HT-29 (cell line): ENCODE measurements around the gene SPACA9. TPM values are rescaled to one million over a fixed set of nuclear protein-coding genes. Genes with fewer than 3 reads are reported as not detected.

ENCODE experiments used
- DNase-seq: peaks from one replicate; pipeline ENCODE4 v3.0.0-alpha.2; 2015; ENCODE audit warnings: low spot score
- total RNA-seq: library from RNA; depleted of rRNA; stranded (reverse); fragments of >200 nt; shearing (Covaris generic); gene quantifications from 2 replicates; pipeline ENCODE4 v1.2.3, GENCODE V29; 2014; rRNA removed

The SPACA9 gene
- 1.3 and 1.4 TPM in 2 replicates for total RNA-seq

- peak; percentile 56 for DNase-seq
Observed at GRCh38 chr9:132878695-132879456, at the start of gene SPACA9. SPACA9 (plus strand) TSS chr9:132878898; CDS start chr9:132883948, 5,050 bp downstream.

GRCh38 chr9:132832171-132832881, 46.4 kb upstream of the SPACA9 start:
- no peak for DNase-seq

DNA sequence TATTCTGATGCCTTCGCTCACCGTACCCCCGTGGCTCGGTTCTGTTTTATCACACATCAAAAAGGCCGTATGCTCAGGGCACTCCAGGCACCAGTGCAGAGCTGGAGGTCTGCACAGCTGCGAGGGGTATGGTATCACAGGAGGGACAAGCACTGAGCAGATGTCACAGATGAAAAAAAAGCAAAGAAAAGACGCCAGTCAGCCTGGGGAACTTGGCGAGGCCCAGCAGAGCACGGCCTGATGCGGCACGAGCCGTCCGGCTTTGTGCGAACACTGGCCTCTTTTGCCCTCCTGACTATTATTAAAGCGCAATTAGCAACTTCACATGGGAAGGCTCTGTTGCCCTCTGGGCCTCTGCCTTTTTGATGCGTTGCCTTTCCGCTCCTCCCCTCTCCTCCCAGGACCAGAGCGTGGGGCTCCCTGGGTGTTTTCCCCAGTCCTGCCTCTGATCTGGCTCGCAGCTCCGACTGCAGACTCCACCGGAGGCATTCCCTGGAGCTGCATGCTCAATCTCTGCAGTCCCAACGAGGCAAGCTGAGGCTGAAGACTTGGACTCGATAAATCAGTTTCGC, 45.1 kb upstream of the SPACA9 start:
- no peak for DNase-seq

DNA sequence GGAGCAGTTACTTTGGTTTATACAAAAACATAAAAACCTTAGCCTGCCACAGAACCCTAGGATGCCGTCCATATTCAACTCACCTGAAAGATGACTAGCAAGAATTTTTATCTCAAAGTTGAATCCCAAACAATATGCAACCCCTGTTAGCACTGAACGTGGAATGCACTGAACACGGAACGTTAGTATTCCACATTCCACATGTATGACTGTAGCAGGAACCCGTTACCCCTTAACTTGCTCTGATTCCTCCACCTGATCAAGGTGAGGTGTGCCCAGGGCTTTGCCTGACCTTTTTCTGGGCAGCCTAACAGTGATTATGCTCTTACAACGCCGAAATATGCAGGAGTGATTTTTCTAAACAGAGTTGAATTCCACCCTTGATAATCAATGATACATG, 44.4 kb upstream of the SPACA9 start:
- no peak for DNase-seq

- no peak for DNase-seq
Observed at GRCh38 chr9:132837501-132838286, 41.0 kb upstream of the SPACA9 start.

- DNase-seq, result no peak
Observed at GRCh38 chr9:132838291-132838690, 40.4 kb upstream of the SPACA9 start.

GRCh38 chr9:132840980-132841379, 37.7 kb upstream of the SPACA9 start:
- no peak for DNase-seq

DNA sequence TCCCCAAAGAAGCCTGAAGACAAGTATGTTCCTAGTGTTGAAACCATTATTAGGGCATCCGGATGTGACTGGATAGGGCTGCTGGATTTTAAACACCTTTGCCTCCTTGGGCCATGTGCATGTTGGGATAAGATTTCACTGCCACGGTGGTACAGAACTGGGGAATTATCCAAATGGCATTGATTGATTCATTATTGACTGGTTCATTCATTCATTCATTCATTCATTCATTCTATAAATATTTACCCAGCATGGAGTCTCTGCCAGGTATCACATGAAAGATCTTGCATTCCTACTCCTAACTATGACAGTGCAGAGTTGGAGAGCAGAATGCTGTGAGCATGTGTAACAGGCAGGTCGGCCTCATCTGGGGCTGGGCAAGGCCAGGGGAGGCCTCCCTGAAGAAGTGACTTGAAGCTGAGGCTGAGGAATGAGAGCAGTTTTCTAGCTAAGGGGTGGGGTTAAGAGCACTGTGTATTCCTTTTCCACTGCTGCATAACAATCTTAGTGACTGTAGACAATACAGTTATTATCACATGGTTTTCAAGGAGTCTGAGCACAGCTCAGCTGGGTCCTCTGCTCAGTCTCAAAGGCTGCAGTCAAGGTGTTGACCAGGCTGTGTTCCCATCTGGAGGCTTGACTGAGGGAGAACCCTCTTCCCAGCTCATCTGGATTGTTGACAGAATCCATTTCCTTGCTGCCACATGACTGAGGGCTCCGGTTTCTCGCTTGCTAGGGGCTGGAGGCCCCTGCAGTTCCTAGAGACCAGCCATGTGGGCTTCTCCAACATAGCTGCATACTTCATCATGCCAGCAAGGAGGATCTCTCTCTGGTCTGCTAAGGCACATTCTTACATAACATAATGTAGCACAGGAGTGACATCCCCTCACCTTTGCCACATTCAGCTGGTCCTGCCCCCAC, 36.3 kb upstream of the SPACA9 start:
- DNase-seq, result no peak

GRCh38 chr9:132846109-132846917, 32.4 kb upstream of the SPACA9 start:
- DNase-seq, result no peak

GRCh38 chr9:132846918-132847515, 31.7 kb upstream of the SPACA9 start:
- DNase-seq, result no peak

- DNase-seq, result peak; percentile 25
Observed at GRCh38 chr9:132849185-132849706, 29.5 kb upstream of the SPACA9 start.

DNA sequence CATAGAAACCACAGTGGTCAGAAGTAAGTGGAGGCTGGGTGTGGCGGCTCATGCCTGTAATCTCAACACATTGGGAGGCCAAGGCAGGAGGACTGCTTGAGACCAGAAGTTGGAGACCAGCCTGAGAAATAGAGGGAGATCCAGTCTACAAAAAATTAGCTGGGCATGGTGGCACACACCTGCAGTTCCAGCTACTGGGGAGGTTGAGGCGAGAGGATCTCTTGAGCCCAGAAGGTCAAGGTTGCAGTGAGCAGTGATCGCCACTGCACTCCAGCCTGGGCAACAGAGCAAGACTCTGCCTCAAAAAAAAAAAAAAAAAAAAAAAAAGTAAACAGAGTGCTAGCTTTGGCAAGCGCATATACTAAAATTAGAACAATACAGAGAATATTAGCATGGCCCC, 25.2 kb upstream of the SPACA9 start:
- no peak for DNase-seq

- DNase-seq, result no peak
Observed at GRCh38 chr9:132854832-132855231, 23.9 kb upstream of the SPACA9 start.

DNA sequence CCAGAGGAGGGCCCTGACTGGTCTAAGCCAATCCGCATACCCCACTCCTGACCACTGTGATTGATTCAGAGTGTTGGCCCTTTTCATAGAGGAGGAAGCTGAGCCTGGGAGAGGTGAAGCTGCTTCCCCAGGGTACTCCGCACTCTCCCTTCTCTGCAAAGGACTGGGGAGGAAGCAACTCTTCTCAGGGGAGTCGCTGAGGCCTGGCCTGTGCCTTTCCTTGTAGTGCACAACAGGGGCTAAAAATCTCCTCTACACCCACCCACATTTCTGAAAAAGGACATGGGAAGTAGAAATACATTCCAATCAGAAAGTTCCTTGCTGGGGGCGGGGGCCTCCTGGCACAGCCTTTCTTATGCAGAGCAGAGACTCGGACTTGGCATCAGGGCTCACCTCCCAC, 22.8 kb upstream of the SPACA9 start:
- DNase-seq, result no peak

DNA sequence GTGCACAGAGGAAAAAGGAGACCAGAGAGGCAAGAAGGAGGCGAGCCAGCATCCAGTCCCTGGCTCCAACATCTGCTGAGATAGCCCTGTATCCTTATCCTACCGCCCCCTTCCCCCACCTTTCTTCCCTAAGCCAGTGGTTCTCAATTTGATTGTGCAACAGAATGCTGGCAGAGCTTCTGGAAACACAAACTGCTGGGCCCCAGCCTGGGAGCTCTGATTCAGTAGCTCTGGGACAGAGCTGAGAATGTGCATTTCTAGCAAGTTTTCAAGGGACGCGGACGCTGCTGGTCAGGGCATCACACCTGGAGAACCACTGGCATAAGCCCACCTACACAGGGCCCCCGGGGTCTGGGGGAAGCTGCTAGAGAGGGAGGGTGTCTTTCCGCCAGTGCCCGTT, 21.7 kb upstream of the SPACA9 start:
- DNase-seq, result no peak

DNA sequence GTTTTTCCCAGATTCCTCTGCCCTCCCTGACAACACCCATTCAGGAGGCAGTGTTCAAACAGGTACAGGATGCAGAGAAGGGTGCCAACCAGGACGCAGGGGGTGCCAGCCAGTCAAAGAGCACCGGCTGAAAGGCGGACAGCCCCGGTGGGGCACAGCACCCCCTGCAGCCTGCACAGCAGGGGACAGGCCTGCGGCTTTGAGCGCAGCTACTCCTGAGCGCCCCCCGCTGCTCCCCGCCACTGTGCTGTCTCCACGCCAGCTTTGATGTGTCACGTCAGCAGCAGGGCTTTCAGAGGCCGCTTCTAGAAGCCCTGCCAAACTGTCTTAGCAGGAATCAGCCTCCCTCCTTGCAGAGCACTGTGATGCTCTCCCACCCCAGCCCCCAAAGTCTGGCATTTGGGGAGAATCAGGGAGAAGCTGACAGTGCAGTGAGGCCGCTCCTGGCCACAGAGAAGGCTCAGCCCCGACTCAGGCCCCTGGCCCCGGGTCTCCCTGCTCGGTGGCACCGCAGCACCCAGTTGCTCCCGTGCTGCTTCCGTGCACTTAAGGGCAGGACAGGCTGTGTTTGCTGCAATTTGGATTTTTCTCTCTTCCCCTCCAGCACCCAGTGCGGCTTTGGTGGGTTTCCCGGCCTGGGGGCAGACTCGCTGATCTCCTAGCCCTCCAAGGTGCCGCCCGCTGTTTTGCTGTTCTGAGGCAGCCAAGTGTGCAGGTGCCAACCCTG, 20.9 kb upstream of the SPACA9 start:
- no peak for DNase-seq

DNA sequence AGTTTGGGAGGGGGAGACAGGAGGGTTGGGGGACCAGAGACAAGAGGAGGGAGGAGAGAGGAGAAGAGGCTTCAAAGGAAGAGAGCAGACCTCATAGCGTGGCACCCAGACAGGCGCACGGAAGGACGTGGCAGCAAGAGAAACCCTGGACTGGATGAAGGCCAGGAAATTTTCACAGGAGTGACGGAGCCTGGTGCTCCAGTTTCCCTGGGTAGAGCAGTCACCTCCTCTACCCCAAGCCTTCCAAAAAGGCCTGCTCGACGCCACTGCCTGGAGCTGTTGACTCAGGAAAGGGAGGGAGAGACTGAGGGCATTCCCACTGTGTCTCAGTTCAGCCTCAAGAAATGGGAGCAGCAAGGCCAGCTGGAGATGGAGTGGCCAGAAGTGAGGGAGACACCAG, 19.9 kb upstream of the SPACA9 start:
- DNase-seq, result no peak

- no peak for DNase-seq
Observed at GRCh38 chr9:132861666-132862065, 17.0 kb upstream of the SPACA9 start.

- no peak for DNase-seq
Observed at GRCh38 chr9:132862533-132862932, 16.2 kb upstream of the SPACA9 start.
